MV-4-11 (cell line): Measurements from ENCODE around the gene APP.
"Not testable (repeated sequence)": the region's sequence is repeated elsewhere in the genome, so short reads cannot be mapped to it uniquely, and the experiment has no call there.

Experiments
- DNase-seq: peaks from one replicate; lab custom pipeline; 2025; lab: John Stamatoyannopoulos, UW

APP gene

GRCh38 chr21:26020510-26020909 lies 150.1 kb downstream of the APP start:
- no peak for DNase-seq

DNA sequence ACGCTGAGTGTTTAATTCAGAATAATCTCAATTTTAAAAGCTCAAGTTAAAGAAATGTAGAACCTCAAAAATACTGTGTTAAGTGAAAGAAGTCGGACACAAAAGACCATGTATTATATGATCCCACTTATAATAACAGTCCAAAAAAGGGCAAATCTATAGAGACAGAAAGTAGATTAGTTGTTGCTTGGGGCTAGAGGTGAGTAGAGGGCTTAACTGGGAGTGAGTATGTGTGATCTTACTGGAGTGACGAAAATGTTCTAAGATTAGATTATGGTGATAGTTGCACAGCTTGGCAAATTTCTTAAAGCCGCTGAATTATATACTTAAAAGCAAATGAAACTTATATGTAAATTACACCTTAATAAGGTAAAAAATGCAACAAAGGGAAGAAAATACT lies 150.5 kb downstream of the APP start:
- no peak for DNase-seq

- no peak for DNase-seq
Measured at GRCh38 chr21:26019236-26019635, 151.3 kb downstream of the APP start.

GRCh38 chr21:26013970-26014369 lies 156.6 kb downstream of the APP start:
- no peak for DNase-seq

DNA sequence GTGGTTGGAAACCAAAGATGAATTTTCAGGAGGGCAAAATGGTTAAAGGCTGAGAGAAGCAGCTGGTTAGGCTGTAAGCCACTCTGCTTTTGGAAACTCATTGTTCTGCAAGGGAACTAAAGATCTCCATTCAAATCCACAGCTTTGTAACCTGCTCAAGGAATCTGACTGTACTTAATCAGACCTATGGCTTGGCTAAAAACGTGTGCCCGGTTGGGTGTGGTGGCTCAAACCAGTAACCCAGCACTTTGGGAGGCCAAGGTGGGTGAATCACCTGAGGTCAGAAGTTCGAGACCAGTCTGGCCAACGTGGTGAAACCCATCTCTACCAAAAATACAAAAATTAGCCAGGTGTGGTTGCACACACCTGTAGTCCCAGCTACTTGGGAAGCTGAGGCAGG lies 158.1 kb downstream of the APP start:
- not testable (repeated sequence) for DNase-seq

DNA sequence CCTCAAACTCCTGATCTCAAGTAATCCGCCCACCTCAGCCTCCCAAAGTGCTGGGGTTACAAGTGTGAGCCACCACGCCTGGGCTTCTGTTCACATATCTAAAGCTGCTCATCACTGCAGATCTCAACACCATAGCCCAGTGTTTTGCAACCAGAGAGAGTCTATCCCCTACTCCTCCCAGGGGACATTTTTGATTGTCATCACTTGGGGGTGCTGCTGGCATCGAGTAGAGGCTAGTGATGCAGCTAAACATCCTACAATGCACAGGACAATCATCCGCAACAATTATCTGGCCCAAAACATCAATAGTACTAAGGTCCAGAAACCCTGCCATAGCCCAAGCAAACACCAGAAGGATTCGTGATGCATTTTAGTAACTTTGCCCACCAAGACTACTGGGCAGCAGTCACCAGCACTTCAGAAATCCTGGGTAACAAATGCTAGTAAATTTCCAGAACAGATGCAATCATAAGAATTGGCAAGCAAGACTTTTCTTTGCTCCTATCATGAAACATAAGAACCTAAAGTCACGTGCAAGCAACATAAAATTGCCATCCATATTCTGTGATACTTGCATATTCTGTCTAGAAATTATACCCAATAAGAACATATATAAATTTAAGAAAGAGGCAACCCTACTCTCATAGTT lies 159.2 kb downstream of the APP start:
- DNase-seq: no peak

DNA sequence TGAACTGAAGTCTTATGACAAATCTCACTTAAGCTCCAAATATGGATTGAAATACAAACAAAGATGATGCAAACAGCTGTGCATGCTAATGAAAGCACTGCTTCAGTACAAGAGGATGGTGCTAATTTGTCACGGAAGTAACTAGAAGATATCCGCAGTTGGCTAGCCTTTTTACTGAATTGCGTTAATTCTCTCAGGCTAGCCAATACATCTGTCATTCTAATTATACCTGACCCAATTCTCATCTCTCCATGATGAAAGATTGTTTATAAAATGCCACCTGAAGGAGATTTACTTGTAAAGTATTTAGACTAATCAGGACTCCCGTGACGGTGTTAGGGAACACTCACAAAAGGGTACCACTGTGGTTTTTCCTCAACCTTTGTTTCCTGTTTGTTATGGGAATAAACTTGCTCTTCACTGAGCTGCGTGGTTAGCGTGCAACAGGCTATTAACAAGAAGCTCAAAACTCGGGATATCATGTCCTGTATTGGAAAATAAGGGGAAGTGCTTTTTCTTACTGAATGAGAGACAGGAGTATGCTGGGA lies 162.5 kb downstream of the APP start:
- DNase-seq: no peak

GRCh38 chr21:26005464-26005863 lies 165.1 kb downstream of the APP start:
- no peak for DNase-seq

DNA sequence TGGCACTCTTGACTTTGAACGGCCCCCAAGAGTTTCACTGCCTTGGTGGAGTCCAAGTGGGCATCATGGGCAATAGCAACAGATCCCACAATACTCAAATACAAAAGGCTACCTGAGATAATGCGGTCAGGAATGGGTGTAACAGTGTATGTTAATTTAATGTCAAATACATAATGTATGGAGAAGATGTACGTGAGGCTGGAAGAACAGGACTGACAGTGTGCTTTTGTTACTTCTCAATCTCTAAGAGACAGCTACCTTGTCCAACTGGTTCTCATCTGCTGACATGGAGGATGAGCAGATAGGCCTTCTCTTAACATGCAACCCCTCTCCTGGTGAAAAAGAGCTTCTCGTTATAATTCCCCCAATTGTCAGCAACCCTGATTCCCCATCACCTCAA lies 167.2 kb downstream of the APP start:
- DNase-seq: no peak

DNA sequence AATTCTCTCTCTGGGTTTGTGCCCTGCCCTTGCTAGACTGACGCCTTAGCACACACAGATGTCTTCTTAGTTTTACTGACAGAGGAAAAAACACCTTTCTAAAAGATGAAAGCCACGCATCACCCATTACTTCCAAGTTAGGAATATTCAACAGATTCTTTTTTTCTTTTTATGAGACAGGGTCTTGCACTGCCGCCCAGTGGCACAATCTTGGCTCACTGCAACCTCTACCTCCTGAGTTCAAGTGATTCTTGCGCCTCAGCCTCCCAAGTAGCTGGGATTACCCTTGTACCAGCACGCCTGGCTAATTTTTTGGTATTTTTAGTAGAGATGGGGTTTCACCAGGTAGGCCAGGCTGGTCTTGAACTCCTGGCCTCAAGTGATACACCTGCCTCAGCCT lies 169.2 kb downstream of the APP start:
- DNase-seq: no peak

DNA sequence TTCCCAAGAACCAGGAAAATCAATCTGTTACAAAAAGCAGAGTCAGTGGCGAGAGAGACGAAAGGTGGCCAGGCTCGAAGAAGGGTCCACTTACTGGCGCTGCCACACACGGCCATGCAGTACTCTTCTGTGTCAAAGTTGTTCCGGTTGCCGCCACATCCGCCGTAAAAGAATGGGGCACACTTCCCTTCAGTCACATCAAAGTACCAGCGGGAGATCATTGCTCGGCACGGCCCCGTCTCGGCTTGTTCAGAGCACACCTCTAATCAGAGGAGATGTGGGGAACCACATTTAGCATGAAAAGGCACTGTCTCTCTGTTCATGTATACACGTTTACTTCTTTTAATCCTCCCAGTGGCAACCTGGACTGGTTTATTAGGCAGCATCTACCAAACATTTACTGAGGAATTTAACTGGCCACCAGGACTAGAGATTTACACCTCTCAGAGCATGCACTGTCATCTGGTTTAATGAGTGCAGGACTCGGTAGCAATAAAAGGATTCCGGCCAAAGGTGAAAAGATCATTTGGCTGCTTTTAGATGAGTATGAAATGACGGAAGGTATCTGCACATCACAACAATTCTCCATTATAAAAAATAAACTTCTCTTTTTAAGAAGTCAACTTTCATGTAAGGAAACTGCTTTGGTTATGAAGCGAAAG lies 170.5 kb downstream of the APP start:
- DNase-seq: no peak

GRCh38 chr21:25997788-25998611 lies 172.6 kb downstream of the APP start:
- no peak for DNase-seq

- DNase-seq: no peak
Measured at GRCh38 chr21:25995278-25995677, 175.3 kb downstream of the APP start.

DNA sequence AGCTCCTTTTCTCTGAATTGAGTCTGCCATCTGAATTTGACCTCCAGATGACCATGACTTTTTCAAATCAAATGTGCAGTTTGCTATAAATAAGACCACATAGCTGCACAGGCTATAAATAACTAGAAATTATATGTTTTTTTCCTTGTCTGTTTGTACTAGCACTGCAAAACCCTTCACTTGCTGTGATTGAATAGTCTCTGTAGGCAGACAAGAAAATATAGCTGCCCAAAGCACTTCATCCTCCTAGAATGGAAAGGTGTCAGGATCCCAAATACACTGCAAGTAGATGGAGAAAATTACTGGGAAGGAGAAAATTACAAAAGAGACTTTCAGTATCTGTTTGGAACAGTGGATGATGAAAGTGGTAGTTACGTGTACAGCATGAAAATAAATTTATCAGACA lies 175.8 kb downstream of the APP start:
- DNase-seq: no peak

DNA sequence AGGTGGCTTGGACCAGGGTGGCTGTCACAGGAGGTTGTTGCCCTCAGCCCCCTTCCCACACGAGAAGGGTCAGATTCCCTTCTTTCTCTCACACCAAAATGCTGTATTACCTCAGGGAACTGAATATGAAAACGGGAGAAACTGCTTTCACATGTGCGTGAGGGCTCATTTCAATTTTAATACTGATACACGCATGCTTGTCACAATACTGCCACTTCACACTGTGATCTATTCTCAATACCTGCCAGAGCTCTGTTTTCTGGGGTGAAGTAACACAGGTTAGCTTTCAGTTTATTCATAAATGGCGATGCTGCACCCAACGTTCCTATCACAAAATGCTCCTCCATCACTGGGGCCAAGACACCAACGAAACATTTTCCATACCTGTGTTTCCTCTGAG lies 181.8 kb downstream of the APP start:
- no peak for DNase-seq

- DNase-seq: no peak
Measured at GRCh38 chr21:25987531-25987930, 183.0 kb downstream of the APP start.

GRCh38 chr21:25986928-25987327 lies 183.6 kb downstream of the APP start:
- DNase-seq: no peak

- no peak for DNase-seq
Measured at GRCh38 chr21:25985990-25986389, 184.6 kb downstream of the APP start.

DNA sequence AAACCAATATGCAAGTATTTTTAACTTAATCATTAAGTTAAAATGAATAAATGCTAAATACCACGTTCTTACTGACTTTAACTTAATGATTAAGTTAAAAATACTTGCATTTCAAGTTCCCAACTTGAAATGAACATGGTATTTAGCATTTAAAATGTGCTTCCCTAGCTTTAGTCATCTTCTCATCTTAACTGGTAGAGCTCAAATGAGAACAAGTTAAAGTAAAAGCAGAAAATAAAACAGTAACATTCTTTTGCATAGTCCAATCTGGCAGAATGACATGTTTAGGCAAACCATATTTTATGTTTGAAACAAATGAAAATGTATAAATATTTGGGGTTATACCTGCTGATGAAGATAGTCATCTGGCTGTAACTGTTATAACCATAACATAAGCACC lies 186.0 kb downstream of the APP start:
- no peak for DNase-seq

DNA sequence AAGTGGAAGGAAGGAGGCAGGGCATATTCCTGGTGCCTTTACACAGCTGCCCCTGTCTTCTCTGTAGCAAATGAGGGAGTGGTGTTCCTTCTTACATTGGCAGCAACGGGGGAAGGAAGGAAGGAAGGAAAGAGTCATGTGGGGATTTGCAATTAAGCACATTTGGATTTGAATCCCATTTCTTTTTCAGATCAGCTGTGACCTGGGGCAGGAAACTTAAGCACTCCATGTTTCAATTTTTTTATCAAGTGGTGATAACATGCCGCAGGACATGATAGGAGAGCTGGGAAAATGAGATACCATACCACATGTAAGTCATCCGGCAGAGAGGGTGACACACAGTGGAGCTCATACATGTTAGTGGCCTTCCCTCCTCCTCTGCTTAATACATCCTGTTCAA lies 186.8 kb downstream of the APP start:
- DNase-seq: no peak

- DNase-seq: no peak
Measured at GRCh38 chr21:25980710-25981109, 189.9 kb downstream of the APP start.

GRCh38 chr21:25979845-25980616 lies 190.5 kb downstream of the APP start:
- DNase-seq: no peak
